Hepatic stellate cell (primary cell): ENCODE measurements around the gene C21orf58.

Experiments
- DNase-seq: peaks from one replicate; pipeline ENCODE4 v3.0.0; 2011; ENCODE audit warnings: low spot score

C21orf58 gene

DNA sequence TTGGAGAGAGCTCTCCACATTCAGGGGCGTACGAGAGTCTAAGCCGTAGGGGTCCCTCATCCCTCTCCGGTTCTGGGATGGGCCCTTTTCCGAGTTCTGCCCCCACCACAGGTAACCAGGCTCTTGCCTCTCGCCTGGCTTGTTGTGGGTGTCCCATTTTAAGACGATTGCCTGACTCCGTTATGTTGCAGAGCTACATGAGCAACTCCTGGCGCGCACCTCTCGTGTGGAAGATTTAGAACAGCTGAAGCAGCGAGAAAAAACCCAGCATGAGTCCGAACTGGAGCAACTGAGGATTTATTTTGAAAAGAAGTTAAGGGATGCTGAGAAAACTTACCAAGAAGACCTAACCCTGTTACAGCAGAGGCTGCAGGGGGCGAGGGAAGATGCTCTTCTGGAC, 29.2 kb upstream of the C21orf58 start:
- DNase-seq = no peak

DNA sequence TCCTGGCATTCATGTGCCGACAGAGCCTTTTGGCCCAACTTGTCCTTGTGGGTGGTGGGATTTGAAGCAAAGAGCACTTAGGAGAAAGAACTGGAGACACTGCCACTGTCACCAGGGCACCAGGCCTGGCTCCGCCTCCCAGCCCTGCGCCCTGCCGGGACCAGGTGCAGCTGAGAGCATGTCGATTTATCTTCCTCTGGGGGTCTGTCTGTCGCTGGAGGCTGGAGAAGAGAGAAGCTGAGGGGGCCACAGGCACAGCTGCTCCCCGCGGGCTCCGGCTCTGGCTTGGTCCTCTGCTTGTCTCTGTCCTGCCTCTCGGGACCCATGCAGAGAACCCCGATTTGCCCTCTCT, 28.5 kb upstream of the C21orf58 start:
- no peak for DNase-seq

GRCh38 chr21:46351476-46352163, 27.9 kb upstream of the C21orf58 start:
- DNase-seq = no peak

- DNase-seq = no peak
Observed at GRCh38 chr21:46350981-46351380, 27.3 kb upstream of the C21orf58 start.

DNA sequence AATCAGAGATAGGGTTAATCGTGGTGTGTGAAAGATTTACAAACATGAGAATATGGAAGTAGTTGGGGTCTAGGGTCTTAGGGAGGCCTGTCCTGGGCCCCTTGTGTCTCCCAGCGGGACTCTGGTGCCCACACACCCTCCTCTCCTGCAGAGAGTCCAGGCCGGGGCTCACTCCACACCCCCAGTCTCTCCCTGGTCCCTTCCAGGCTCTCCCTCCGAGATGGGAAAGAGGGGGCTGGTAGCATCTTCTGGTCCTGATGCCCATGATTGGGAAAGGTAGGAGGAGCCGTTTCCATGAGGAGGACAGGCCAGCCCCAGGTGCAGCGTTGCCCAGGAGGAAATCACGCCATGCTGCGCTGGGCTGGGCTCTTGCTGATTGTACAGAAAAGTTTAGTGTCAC, 26.9 kb upstream of the C21orf58 start:
- DNase-seq = no peak

- DNase-seq = no peak
Observed at GRCh38 chr21:46349134-46349760, 25.6 kb upstream of the C21orf58 start.

- DNase-seq = no peak
Observed at GRCh38 chr21:46347791-46348381, 24.2 kb upstream of the C21orf58 start.

DNA sequence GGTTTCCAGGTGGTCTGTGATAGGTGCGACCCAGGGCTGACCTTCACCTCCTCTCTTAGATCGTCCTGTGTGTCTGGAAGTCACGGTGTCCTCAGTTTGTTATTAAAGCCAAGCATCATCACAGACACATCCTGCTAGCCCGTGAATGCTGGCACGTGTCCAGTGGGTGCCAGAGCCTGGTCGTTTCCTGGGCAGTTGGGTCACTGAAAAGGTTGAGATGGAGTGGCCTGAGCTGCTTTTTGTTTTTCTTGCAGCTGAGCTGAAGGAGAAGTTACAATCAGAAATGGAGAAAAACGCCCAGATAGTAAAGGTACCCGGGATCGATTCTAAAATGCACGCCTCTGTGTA, 23.5 kb upstream of the C21orf58 start:
- no peak for DNase-seq

DNA sequence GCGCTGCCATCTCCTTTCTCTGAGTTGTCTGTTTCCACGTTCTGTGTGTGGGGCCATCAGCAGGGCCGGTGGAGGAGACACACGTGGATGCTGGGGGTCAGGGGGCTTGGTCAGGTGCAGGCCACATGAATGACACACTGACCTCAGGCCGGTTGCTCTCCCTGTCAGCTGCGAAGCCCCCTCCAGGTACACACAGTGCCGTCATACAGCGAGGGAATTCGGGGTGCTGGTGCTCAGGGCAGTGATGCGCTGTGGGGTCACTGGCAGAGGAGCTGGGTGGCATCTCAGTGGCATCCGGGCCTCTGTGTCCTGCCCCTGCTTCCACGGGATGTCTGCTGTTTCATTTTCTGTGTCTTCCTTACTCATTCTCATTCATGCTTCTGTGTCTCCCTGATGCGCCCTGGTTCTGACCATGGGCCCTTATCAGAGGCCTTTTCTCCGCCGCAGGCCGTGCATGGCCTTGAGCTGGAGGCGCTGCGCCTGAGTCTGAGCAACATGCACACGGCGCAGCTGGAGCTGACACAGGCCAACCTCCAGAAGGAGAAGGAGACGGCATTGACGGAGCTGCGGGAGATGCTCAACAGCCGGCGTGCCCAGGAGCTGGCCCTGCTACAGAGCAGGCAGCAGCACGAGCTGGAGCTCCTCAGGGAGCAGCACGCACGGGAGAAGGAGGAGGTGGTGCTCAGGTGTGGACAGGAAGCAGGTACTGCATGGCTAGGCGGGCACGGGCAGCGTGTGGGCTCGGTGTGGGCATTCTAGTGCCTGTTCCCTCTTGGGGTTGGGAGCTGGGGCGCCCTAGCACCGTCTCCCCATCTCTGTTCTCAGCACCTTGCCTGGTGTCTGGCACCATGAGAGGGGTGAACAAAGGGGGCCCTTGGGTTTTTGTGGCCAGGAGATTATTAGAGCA, 22.9 kb upstream of the C21orf58 start:
- DNase-seq = no peak

GRCh38 chr21:46345861-46346260, 22.2 kb upstream of the C21orf58 start:
- DNase-seq = no peak

DNA sequence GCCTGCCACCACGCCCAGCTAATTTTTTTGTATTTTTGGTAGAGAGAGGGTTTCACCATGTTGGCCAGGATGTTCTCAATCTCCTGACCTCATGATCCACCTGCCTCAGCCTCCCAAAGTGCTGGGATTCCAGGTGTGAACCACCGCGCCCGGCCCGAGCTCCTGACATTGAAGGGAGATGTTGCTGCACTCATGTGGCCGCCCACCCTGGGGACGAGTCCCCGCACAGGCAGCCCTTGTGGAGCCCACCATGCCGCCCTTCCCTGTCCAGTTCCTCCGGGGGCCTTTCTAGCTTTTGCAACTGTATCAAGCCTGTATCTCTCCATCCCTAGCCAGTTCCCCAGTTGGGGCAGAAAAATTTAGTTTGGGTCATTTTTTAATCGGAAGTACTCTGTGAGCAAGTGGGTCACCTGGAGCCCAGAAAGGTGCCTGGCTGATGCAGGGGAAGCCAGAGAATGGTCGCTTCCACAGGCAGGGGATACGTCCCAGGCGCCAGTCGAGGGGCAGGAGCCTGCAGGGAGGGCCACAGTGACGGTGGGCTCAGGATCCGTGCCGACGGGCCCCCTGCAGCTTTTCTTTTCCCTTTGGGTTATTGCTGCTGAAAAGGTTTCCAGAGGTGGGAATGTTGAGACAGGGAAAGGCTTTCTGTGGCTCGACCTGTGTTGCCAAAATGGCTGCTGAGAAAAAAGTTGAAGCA, 20.7 kb upstream of the C21orf58 start:
- DNase-seq = no peak

DNA sequence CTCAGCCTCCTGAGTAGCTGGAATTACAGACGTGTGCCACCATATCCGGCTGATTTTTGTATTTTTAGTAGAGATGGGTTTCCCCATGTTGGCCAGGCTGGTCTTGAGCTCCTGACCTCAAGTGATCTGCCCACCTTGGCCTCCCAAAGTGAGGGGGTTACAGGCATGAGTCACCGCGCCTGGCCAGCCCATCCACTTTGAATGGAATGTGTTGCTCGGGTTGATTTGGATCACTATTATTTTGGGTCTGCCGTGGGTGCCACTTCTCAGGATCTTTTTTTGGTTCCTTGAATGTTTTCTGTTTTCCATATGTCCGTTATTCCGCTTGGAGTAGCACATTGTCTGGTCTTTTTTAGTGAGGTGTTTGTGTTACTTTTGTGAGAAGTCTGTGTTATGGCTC, 17.3 kb upstream of the C21orf58 start:
- DNase-seq = no peak

- DNase-seq = no peak
Observed at GRCh38 chr21:46336603-46337002, 12.9 kb upstream of the C21orf58 start.

DNA sequence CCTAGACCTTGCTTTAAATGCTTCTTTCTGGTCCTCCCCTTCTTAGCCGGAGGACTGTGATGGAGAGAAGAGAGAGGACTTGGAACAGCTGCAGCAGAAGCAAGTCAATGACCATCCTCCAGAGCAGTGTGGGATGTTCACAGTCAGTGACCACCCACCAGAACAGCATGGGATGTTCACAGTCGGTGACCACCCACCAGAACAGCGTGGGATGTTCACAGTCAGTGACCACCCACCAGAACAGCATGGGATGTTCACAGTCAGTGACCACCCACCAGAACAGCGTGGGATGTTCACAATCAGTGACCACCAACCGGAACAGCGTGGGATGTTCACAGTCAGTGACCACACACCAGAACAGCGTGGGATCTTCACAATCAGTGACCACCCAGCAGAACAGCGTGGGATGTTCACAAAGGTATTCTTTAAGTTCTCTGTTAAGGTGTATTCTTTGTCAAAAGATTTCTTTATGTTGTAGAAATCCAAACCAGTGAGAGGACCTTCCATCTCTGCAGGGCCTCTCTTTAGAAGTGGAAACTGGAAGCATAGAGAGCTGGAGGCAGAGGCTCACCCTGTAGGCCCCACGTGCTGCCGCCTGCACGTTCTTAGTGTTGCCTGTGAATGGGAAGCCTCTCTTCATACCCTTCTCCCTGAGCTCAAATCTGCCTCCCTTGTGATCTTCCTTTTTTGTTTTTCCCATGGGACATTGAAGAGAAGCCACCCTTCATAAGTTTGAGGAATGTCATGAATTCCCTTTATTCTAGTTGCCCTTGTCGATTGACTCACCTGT, 10.9 kb upstream of the C21orf58 start:
- DNase-seq = no peak

DNA sequence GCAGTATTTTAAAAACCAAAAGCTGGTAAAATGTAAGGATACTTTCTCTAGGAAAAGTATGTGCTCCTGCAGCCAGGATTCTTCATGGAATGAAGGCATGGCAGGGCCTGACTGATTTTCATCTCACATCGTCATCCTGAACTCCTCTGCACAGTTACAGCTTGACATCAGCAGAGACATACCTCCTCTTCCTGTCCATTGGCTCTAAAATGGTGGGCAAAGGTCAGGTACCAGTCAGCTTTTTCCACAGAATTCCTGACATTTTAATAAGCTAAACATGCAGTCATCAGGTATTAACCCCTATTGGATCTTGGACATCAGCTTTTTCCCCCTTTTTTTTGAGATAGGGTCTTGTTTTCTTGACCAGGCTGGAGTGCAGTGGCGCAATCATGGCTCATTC, 6.1 kb upstream of the C21orf58 start:
- DNase-seq = no peak

- no peak for DNase-seq
Observed at GRCh38 chr21:46328151-46328550, 4.5 kb upstream of the C21orf58 start.

DNA sequence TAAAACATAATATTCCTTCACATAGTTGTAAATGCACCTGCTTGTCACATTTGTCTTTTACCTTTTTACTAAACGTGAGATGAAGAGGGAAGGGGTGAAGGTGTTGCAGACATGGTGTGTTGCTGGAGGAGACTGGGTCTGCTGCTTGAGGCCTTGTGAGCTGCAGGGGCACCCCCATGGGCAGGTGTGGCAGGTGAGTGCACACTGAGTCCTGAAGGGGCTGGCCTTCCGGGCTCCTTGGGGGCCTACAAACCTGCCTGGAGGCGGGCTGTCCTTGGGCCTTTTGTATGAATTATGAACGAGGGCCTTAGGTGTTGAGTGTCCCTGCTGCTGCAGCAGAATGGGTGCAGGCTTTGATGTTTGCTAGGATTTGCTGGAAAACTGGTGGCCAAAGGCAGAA, 4.0 kb upstream of the C21orf58 start:
- no peak for DNase-seq

DNA sequence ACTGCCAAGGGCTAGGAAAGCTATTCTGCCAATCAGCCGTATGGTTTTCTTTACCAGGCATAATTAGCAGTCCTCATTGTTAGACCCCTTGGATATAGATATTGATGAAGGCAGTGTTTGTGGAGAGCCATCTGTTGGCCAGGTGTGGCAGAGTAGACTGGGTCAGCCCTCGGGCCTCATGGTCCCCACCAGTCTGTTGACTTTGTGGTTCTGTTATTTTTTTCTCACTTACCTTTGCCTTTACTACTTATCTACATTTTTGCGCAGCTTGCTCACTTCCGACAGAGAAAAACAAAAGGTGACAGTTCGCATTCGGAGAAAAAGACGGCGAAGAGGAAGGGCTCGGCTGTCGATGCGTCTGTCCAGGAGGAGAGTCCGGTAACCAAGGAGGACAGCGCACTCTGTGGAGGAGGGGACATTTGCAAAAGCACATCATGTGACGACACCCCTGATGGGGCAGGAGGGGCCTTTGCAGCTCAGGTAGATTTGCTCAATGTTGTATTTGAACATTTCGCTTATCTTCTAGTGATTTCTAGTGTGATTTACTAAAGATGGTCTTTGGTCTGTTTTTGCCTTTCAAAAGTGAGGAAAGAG, 2.5 kb upstream of the C21orf58 start:
- DNase-seq = no peak

DNA sequence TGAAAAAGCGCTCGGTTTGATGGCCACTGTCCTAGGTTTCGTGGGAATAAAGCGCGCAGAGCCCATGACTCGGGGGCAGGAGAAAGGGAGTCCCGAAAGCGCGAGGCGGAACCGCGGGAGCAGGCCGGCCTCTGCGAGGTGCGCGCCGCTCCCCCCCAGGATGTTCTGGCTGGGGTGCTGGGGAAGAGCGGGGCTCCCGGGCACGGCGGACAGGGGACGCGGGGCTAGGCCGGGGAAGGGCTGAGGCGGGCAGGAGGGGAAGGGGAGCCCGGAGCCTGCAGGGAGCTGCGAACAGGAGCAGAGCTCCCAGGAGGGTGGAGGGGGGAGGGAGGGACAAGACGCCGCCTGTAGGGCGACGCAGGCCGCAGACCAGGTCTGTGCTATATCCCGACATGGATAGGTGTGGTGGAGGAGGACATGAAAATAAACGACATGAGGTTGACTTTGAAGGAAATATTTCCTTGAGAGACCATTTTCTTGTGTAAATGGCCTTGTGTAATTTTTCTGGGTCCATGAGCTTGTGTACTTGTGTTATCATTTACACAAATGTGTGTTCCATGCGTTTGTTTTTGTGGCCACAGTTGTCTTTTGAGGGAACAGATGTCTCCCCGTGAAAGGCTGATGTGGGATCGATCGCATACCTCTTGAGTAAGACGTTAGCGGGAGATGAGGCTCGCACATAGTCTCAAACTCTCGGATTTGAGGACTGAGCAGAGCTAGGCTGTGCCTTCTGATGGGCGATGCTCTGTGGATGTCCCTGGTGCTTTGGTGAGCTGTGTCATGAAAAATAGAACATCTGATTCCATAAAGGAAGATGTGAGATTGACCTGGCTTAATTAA, 1.6 kb upstream of the C21orf58 start:
- DNase-seq = peak; percentile 68
